ENCODE data around the gene MYO10.

DNA sequence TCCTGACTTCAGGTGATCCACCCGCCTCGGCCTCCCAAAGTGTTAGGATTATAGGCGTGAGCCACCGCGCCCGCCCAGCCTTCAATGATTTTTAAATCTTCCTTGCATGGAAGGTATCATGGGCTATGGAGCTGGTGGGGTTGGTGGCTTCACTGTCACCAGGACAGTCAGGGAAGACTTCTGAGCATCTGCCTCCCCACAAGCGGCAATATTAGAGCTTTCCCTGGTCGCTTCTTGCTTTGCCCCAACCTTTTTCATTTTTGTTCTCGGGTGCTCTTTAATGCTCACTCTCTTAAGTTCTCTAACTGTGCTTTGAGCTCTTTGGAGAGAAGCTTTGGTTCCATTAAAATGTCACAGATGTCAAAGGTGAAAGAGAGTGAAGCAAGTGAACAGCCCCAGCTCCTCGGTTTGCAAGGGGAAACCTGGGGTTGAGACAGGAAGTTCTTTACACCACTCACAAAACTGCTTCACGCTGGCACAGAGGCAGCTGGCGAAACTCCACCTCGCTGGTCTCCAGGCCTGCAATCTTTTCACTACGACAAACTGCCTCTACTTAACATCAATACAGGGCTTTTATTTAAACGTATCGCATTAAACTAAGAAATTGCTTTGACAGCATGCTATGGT is 176.8 kb downstream of the MYO10 start:
- TF ChIP-seq POLR2A (IDR thresholded peaks at IDR 0.05) (no peak), CTCF (IDR thresholded peaks at IDR 0.05) (no peak)

Data from tibial nerve (tissue), 3 donors.